HG03175 (cell line): ENCODE measurements around the gene KCNK18.
"Not testable (repeated sequence)": the region's sequence is repeated elsewhere in the genome, so short reads cannot be mapped to it uniquely, and the experiment has no call there.

ENCODE experiments used
- ATAC-seq: cut with Tn5 transposase; IDR thresholded peaks from one replicate; pipeline ENCODE4 v1.9.1; 2021; ENCODE audit warnings: mild to moderate bottlenecking, moderate library complexity; ENCODE audit not compliant: unreplicated experiment

Gene KCNK18

GRCh38 chr10:117218654-117219053, 21.4 kb downstream of the KCNK18 start:
- no peak for ATAC-seq

GRCh38 chr10:117221156-117221711, 23.9 kb downstream of the KCNK18 start:
- ATAC-seq = no peak

GRCh38 chr10:117222552-117222951, 25.3 kb downstream of the KCNK18 start:
- no peak for ATAC-seq

- ATAC-seq = no peak
These were observed 25.8 kb downstream of the KCNK18 start for GRCh38 chr10:117222976-117223692.

- ATAC-seq = no peak
These were observed 26.6 kb downstream of the KCNK18 start for GRCh38 chr10:117223693-117224430.

- no peak for ATAC-seq
These were observed 27.6 kb downstream of the KCNK18 start for GRCh38 chr10:117224881-117225280.

- ATAC-seq = peak; percentile 69
These were observed 29.6 kb downstream of the KCNK18 start for GRCh38 chr10:117226813-117227451.

- ATAC-seq = no peak
These were observed 30.9 kb downstream of the KCNK18 start for GRCh38 chr10:117228210-117228609.

- ATAC-seq = not testable (repeated sequence)
These were observed 32.8 kb downstream of the KCNK18 start for GRCh38 chr10:117230107-117230506.

- ATAC-seq = peak; percentile 86
These were observed 40.2 kb downstream of the KCNK18 start for GRCh38 chr10:117237401-117237991.

- no peak for ATAC-seq
These were observed 41.8 kb downstream of the KCNK18 start for GRCh38 chr10:117239051-117239450.

GRCh38 chr10:117239721-117240620, 42.7 kb downstream of the KCNK18 start:
- no peak for ATAC-seq

- no peak for ATAC-seq
These were observed 43.6 kb downstream of the KCNK18 start, which contains the start of gene SLC18A2 for GRCh38 chr10:117240621-117241529. TSS of gene SLC18A2 (plus strand) at chr10:117241114. CDS start at chr10:117241694, 580 bp downstream.

GRCh38 chr10:117241541-117242462, 44.5 kb downstream of the KCNK18 start:
- no peak for ATAC-seq

GRCh38 chr10:117242463-117242832, 45.2 kb downstream of the KCNK18 start:
- ATAC-seq = no peak

GRCh38 chr10:117246997-117247671, 49.8 kb downstream of the KCNK18 start:
- ATAC-seq = no peak

GRCh38 chr10:117248750-117249465, 51.6 kb downstream of the KCNK18 start:
- no peak for ATAC-seq
